T-helper 1 cell treated with Interleukin-12 subunit alpha and Interleukin-12 subunit beta and Interleukin-4 antibody, amounts not matched to agents 30 μg/mL and 1 μg/mL, for 36 hours (primary cell): ENCODE data around the gene CRIP1.

Experiments
- H3K27ac Mint-ChIP-seq: one replicate; pipeline ENCODE4 v1.8.0; 2021; ENCODE audit warnings: mild to moderate bottlenecking, mixed read lengths
- H3K27me3 Mint-ChIP-seq: one replicate; pipeline ENCODE4 v1.8.0; 2021; ENCODE audit warnings: low read depth, mixed read lengths
- H3K36me3 Mint-ChIP-seq: one replicate; pipeline ENCODE4 v1.8.0; 2021; ENCODE audit warnings: low read depth, mixed read lengths
- H3K4me1 Mint-ChIP-seq: one replicate; pipeline ENCODE4 v1.8.0; 2021; ENCODE audit warnings: low read depth, mixed read lengths
- H3K4me3 Mint-ChIP-seq: one replicate; pipeline ENCODE4 v1.8.0; 2021; ENCODE audit warnings: mild to moderate bottlenecking, moderate library complexity, mixed read lengths
- H3K9me3 Mint-ChIP-seq: one replicate; pipeline ENCODE4 v1.8.0; 2021; ENCODE audit warnings: mixed read lengths

The CRIP1 gene

GRCh38 chr14:105471823-105472485 is 14.7 kb upstream of the CRIP1 start:
- H3K36me3 Mint-ChIP-seq, result no peaks in the 10 kb centered on the region
- no peak overlapping the region for H3K4me3 Mint-ChIP-seq
- no peaks in the 10 kb centered on the region for H3K9me3 Mint-ChIP-seq
- peaks cover 9% of the 10 kb centered on the region for H3K27me3 Mint-ChIP-seq
- no peak overlapping the region for H3K27ac Mint-ChIP-seq
- H3K4me1 Mint-ChIP-seq, result peaks cover 1% of the 10 kb centered on the region

GRCh38 chr14:105472486-105472991 is 14.1 kb upstream of the CRIP1 start:
- Mint-ChIP-seq H3K4me1 (peaks cover 4% of the 10 kb centered on the region), H3K27ac (no peak overlapping the region), H3K4me3 (no peak overlapping the region), H3K36me3 (no peaks in the 10 kb centered on the region), H3K9me3 (no peaks in the 10 kb centered on the region), H3K27me3 (peaks cover 15% of the 10 kb centered on the region)

- H3K27ac Mint-ChIP-seq, result no peak overlapping the region
- H3K9me3 Mint-ChIP-seq, result no peaks in the 10 kb centered on the region
- peaks cover 17% of the 10 kb centered on the region for H3K27me3 Mint-ChIP-seq
- peaks cover 4% of the 10 kb centered on the region for H3K4me1 Mint-ChIP-seq
- no peaks in the 10 kb centered on the region for H3K36me3 Mint-ChIP-seq
- H3K4me3 Mint-ChIP-seq, result peak overlapping the region; percentile 34
Measured at GRCh38 chr14:105473033-105473676, 13.5 kb upstream of the CRIP1 start.

- Mint-ChIP-seq H3K9me3 (no peaks in the 10 kb centered on the region), H3K27ac (no peak overlapping the region), H3K36me3 (no peaks in the 10 kb centered on the region), H3K4me1 (peaks cover 4% of the 10 kb centered on the region), H3K27me3 (peaks cover 17% of the 10 kb centered on the region), H3K4me3 (peak overlapping the region; percentile 70)
Measured at GRCh38 chr14:105473677-105474482, 12.8 kb upstream of the CRIP1 start.

GRCh38 chr14:105474483-105475268 is 12.0 kb upstream of the CRIP1 start, which contains the start of gene CRIP2:
CRIP2 (plus strand) TSS chr14:105474821; CDS start chr14:105474863, 42 bp downstream.
- H3K4me3 Mint-ChIP-seq, result peak within 1 kb of the TSS; percentile 70
- H3K27me3 Mint-ChIP-seq, result peaks cover 22% of the 10 kb centered on the region
- no peaks in the 10 kb centered on the region for H3K9me3 Mint-ChIP-seq
- H3K27ac Mint-ChIP-seq, result no peak within 1 kb of the TSS
- peaks cover 4% of the 10 kb centered on the region for H3K4me1 Mint-ChIP-seq
- no peaks in the 10 kb centered on the region for H3K36me3 Mint-ChIP-seq

GRCh38 chr14:105475269-105476096 is 11.2 kb upstream of the CRIP1 start:
- H3K36me3 Mint-ChIP-seq, result no peaks in the 10 kb centered on the region
- H3K27me3 Mint-ChIP-seq, result peaks cover 30% of the 10 kb centered on the region
- no peak overlapping the region for H3K27ac Mint-ChIP-seq
- H3K4me1 Mint-ChIP-seq, result peaks cover 7% of the 10 kb centered on the region
- no peaks in the 10 kb centered on the region for H3K9me3 Mint-ChIP-seq
- H3K4me3 Mint-ChIP-seq, result peak overlapping the region; percentile 28

GRCh38 chr14:105476097-105476830 is 10.4 kb upstream of the CRIP1 start:
- Mint-ChIP-seq H3K27me3 (peaks cover 34% of the 10 kb centered on the region), H3K4me3 (peak overlapping the region; percentile 28), H3K27ac (no peak overlapping the region)

GRCh38 chr14:105476831-105477659 is 9.6 kb upstream of the CRIP1 start:
- H3K4me3 Mint-ChIP-seq, result peak overlapping the region; percentile 53
- no peaks in the 10 kb centered on the region for H3K36me3 Mint-ChIP-seq
- H3K9me3 Mint-ChIP-seq, result no peaks in the 10 kb centered on the region
- H3K27ac Mint-ChIP-seq, result peak overlapping the region; percentile 70
- peaks cover 15% of the 10 kb centered on the region for H3K4me1 Mint-ChIP-seq
- peaks cover 34% of the 10 kb centered on the region for H3K27me3 Mint-ChIP-seq

More at GRCh38 chr14:105476097-105476830, 10.4 kb upstream of the CRIP1 start:
- peaks cover 11% of the 10 kb centered on the region for H3K4me1 Mint-ChIP-seq
- no peaks in the 10 kb centered on the region for H3K36me3 Mint-ChIP-seq
- H3K9me3 Mint-ChIP-seq, result no peaks in the 10 kb centered on the region

GRCh38 chr14:105477660-105478397 is 8.9 kb upstream of the CRIP1 start:
- H3K4me3 Mint-ChIP-seq, result peak overlapping the region; percentile 53
- H3K4me1 Mint-ChIP-seq, result peaks cover 21% of the 10 kb centered on the region
- H3K27ac Mint-ChIP-seq, result no peak overlapping the region
- peaks cover 34% of the 10 kb centered on the region for H3K27me3 Mint-ChIP-seq
- no peaks in the 10 kb centered on the region for H3K36me3 Mint-ChIP-seq
- H3K9me3 Mint-ChIP-seq, result no peaks in the 10 kb centered on the region

GRCh38 chr14:105478398-105479251 is 8.1 kb upstream of the CRIP1 start:
- H3K4me3 Mint-ChIP-seq, result no peak overlapping the region
- no peaks in the 10 kb centered on the region for H3K36me3 Mint-ChIP-seq
- H3K4me1 Mint-ChIP-seq, result peaks cover 21% of the 10 kb centered on the region
- peaks cover 34% of the 10 kb centered on the region for H3K27me3 Mint-ChIP-seq
- no peaks in the 10 kb centered on the region for H3K9me3 Mint-ChIP-seq
- no peak overlapping the region for H3K27ac Mint-ChIP-seq
